Colonic mucosa (tissue), 4 donors: ENCODE measurements around the gene SYNGAP1. TPM values are rescaled to one million over a fixed set of nuclear protein-coding genes. Genes with fewer than 3 reads are reported as not detected.

Source experiments
- DNase-seq: peaks from one replicate; pipeline ENCODE4 v3.0.0-alpha.2; 2020
- H3K27ac ChIP-seq: fragments of 200-600 bp; one replicate; pipeline ENCODE4 v1.8.0; 2021
- H3K27me3 ChIP-seq: fragments of 200-600 bp; one replicate; pipeline ENCODE4 v1.8.0; 2021
- H3K36me3 ChIP-seq: fragments of 200-600 bp; one replicate; pipeline ENCODE4 v1.8.0; 2021
- H3K4me1 ChIP-seq: fragments of 200-600 bp; one replicate; pipeline ENCODE4 v1.8.0; 2021; ENCODE audit warnings: mild to moderate bottlenecking
- H3K4me3 ChIP-seq: fragments of 200-600 bp; one replicate; pipeline ENCODE4 v1.8.0; 2021
- H3K9ac ChIP-seq, 2 donors: one replicate each; pipeline ENCODE4 v1.7.0; 2013; ENCODE audit warnings: control low read depth in 2 of 2, low read depth in 2 of 2, low read length in 2 of 2
- H3K9me3 ChIP-seq: fragments of 200-600 bp; one replicate; pipeline ENCODE4 v1.8.0; 2021
- CTCF ChIP-seq: fragments of 200-600 bp; IDR thresholded peaks from one replicate; pipeline ENCODE4 v1.8.0; 2022; ENCODE audit warnings: antibody characterized with exemption, mild to moderate bottlenecking
- intact Hi-C: fragments of 100-400 bp; cut with DNase I; formaldehyde crosslinking; loops from one replicate; pipeline ENCODE4 v1.14.1; 2022
- total RNA-seq, 2 donors: library from RNA; stranded (reverse); fragmentation: NEBNext Ultra II Directional in 1 of 2; extraction: Animal tissue kit (Norgen Biotek cat#: 25700) in 1 of 2; gene quantifications; one replicate each; pipeline ENCODE4 v1.2.1, GENCODE V29; 2021
- donor health status: healthy.
- donor health status: DM: no; HTN: no; CAD: no.
- donor health status: DM: no; HTN: no; CAD: no.

The SYNGAP1 gene
- total RNA-seq, 2 donors from 2014 or later = 5.3 to 10.4 TPM

- Histone ChIP-seq H3K4me3 (peak overlapping the region; percentile 47), H3K4me1 (peaks cover 7% of the 10 kb centered on the region), H3K9me3 (no peaks in the 10 kb centered on the region), H3K27me3 (no peaks in the 10 kb centered on the region), H3K36me3 (no peaks in the 10 kb centered on the region), H3K27ac (peak overlapping the region; percentile 80), H3K9ac (peak overlapping the region; percentile 48 to 78)
- no peak for TF ChIP-seq CTCF
- intact Hi-C loops = no loop called here
- no peak for DNase-seq
Measured at GRCh38 chr6:33426590-33427511, 7.0 kb downstream of the SYNGAP1 start.

DNA sequence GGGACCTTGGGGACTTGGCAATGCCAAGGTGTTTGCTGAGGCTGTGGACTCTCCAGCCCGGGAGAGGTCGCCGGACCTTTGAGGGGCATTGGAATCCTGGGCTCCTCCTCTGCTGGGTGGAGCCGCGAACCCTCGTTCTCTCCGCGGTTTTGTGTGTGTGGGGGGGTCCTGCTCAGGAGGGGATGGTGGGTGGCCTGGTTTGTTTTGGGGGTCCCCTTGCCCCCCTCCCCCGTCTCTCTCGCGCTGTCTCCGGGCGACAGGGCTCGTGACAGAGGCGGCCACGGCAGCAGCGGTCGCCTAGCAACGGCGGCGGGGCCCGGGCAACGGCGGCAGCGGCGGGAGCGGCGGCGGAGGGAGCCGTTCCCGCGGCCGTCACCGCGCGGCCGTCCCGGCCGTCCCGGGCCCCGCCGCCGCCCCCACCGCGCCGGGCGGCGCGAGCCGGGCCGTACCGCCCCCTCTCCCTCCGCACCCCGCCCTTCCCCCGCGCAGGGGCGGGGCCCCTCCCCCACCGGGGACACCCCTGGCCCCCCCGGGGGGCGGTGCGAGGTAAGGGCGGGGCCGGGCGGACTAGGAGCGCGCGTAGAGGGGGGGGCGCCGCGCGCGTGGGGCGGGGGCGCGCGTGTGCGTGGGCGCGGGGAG is 7.8 kb downstream of the SYNGAP1 start:
- no peak for TF ChIP-seq CTCF
- H3K4me1 ChIP-seq = peaks cover 7% of the 10 kb centered on the region
- no peaks in the 10 kb centered on the region for H3K9me3 ChIP-seq
- H3K4me3 ChIP-seq = peak overlapping the region; percentile 40
- intact Hi-C loops = no loop called here
- H3K27me3 ChIP-seq = no peaks in the 10 kb centered on the region
- no peak overlapping the region for H3K27ac ChIP-seq
- H3K36me3 ChIP-seq = no peaks in the 10 kb centered on the region
- H3K9ac ChIP-seq = peak overlapping the region; percentile 48 to 78
- peak; percentile 65 for DNase-seq

DNA sequence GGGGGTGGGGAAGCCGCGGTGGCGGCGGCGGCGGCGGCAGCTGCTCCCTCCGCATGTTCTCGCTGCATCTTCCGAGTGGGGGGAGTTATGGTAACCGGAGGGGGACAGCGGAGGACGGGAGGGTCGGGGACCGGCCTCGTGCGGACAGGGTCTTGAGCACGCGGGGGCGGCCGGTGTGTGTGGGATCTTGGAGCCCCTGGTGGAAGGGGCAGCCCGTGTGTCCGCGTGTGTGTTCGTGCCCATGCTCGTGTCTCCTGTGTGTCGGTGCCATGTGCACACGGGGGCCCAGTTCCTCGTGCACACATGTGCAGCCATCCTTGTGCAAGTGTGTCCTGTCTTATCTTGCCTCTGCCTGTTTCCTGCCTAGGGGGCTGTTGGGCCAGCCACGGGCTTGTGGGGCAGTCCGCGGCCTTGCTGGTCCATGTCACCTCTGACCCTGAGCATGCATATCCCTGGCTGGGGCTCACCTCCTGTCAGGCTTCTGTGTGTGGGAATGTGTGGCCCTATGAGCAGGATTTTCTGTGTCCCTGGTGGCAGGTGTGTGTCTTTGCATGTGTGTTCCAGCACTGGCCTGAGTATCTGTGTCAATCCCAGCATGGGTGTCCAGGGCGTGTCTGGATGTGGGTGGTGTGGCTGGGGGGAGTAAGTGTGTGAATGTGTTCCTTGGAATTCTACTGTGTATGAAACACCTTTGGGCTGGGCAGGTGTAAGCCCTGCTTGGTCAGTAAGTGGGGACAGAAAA is 8.5 kb downstream of the SYNGAP1 start:
- peaks cover 7% of the 10 kb centered on the region for H3K4me1 ChIP-seq
- intact Hi-C loops = no loop called here
- peak; percentile 47 for DNase-seq

GRCh38 chr6:33428966-33429749 is 9.3 kb downstream of the SYNGAP1 start:
- no peak for DNase-seq
- intact Hi-C loops = no loop called here
- H3K27ac ChIP-seq = no peak overlapping the region
- TF ChIP-seq CTCF = no peak
- peaks cover 7% of the 10 kb centered on the region for H3K4me1 ChIP-seq
- H3K4me3 ChIP-seq = no peak overlapping the region
- H3K27me3 ChIP-seq = no peaks in the 10 kb centered on the region
- H3K9me3 ChIP-seq = no peaks in the 10 kb centered on the region
- H3K9ac ChIP-seq = peak overlapping the region in 1 of 2 donors; percentile 21
- no peaks in the 10 kb centered on the region for H3K36me3 ChIP-seq

More for the DNA sequence above, 8.5 kb downstream of the SYNGAP1 start:
- Histone ChIP-seq H3K27me3 (no peaks in the 10 kb centered on the region), H3K36me3 (no peaks in the 10 kb centered on the region), H3K27ac (peak overlapping the region; percentile 27), H3K9me3 (no peaks in the 10 kb centered on the region), H3K4me3 (peak overlapping the region; percentile 40), H3K9ac (peak overlapping the region in 1 of 2 donors; percentile 64)
- TF ChIP-seq CTCF = no peak

- Histone ChIP-seq H3K4me1 (peaks cover 7% of the 10 kb centered on the region), H3K9me3 (no peaks in the 10 kb centered on the region), H3K27me3 (no peaks in the 10 kb centered on the region), H3K9ac (peak overlapping the region in 1 of 2 donors; percentile 21), H3K36me3 (no peaks in the 10 kb centered on the region), H3K27ac (no peak overlapping the region), H3K4me3 (no peak overlapping the region)
- DNase-seq = no peak
- TF ChIP-seq CTCF = no peak
- intact Hi-C loops = no loop called here
Measured at GRCh38 chr6:33429750-33430052, 9.8 kb downstream of the SYNGAP1 start.
